Measurements from ENCODE around the gene ARHGAP28.

ARHGAP28 gene

DNA sequence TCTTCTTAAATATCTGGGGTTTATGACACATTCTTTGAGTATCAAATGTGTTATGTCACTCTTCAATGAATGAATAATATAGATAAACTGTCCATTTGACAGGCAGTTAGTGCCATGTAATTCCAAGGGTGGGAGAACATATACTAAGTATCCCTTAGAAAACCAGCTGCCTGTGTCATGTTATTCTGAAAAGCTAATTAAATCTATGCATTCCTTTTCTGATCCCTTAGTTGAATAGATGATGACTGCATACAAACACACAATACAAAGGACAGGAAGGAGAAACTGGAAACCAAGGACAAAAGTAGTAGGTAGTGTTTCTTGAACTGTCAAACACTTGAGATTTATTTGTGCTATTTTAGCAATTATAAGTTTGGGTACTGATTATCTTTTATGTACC lies 8.3 kb downstream of the ARHGAP28 start:
- DNase-seq: no peak
- no peak overlapping the region for H3K27ac Mint-ChIP-seq
- H3K27me3 Mint-ChIP-seq (ENCODE audit: low read depth, poor library complexity): peaks cover 6% of the 10 kb centered on the region
- no peaks in the 10 kb centered on the region for H3K9me3 Mint-ChIP-seq
- peaks cover 19% of the 10 kb centered on the region for H3K36me3 Mint-ChIP-seq (ENCODE audit: low read depth)
- TF ChIP-seq, protein P1, sequence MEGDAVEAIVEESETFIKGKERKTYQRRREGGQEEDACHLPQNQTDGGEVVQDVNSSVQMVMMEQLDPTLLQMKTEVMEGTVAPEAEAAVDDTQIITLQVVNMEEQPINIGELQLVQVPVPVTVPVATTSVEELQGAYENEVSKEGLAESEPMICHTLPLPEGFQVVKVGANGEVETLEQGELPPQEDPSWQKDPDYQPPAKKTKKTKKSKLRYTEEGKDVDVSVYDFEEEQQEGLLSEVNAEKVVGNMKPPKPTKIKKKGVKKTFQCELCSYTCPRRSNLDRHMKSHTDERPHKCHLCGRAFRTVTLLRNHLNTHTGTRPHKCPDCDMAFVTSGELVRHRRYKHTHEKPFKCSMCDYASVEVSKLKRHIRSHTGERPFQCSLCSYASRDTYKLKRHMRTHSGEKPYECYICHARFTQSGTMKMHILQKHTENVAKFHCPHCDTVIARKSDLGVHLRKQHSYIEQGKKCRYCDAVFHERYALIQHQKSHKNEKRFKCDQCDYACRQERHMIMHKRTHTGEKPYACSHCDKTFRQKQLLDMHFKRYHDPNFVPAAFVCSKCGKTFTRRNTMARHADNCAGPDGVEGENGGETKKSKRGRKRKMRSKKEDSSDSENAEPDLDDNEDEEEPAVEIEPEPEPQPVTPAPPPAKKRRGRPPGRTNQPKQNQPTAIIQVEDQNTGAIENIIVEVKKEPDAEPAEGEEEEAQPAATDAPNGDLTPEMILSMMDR (IDR thresholded peaks at IDR 0.05): no peak
- H3K4me3 Mint-ChIP-seq: no peak overlapping the region
- peaks cover 61% of the 10 kb centered on the region for H3K4me1 Mint-ChIP-seq

DNA sequence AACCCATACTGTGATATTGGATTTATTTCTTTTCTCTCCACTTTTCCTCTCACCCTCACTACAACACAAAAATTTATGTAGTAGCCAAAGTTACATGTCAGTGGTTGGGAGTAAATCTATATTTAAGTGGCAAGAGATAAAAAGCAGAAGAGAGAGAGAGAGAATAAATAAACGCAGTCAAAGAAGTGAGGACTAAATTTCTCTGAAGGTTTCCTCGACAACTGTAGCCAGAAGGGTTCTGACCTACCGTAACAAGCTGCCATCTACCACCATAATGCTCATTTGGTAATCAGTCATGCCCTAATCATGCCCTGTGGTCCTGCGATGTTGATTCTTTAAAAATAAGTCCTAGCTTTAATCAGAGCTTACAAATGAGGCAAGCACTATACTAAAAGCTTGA lies 9.1 kb downstream of the ARHGAP28 start:
- TF ChIP-seq, protein P1 (IDR thresholded peaks at IDR 0.05): no peak
- H3K4me1 Mint-ChIP-seq: peaks cover 59% of the 10 kb centered on the region

DNA sequence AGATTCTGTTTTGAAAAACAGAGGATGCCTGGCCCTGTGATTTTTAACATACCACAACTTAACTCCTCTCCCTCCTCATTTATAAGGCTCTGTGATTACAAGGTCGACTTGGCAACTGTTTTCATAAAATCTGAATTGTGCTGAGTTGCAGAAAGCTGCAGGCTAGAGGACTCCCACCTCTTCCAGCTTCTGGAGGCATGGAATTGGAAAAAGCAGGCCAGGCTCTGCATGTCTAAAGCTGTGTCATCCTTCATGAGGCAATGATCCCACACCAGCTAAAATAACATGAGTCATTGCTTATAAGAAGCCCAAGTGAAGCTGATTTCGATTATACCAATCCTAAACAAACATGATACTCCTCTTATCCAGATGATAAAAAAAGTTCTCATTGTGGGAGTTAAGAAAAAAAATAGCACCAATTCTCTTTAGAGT lies 11.7 kb downstream of the ARHGAP28 start:
- Mint-ChIP-seq H3K27ac (peak overlapping the region; percentile 74), H3K9me3 (no peaks in the 10 kb centered on the region), H3K27me3 (ENCODE audit: low read depth, poor library complexity) (no peaks in the 10 kb centered on the region), H3K4me1 (peaks cover 55% of the 10 kb centered on the region), H3K36me3 (ENCODE audit: low read depth) (peaks cover 5% of the 10 kb centered on the region), H3K4me3 (no peak overlapping the region)
- DNase-seq: no peak
- TF ChIP-seq, protein P1 (IDR thresholded peaks at IDR 0.05): no peak

More for the DNA sequence above, 9.1 kb downstream of the ARHGAP28 start:
- Mint-ChIP-seq H3K27ac (peak overlapping the region; percentile 44), H3K27me3 (ENCODE audit: low read depth, poor library complexity) (peaks cover 6% of the 10 kb centered on the region), H3K4me3 (no peak overlapping the region), H3K9me3 (no peaks in the 10 kb centered on the region), H3K36me3 (ENCODE audit: low read depth) (peaks cover 19% of the 10 kb centered on the region)
- DNase-seq: no peak

DNA sequence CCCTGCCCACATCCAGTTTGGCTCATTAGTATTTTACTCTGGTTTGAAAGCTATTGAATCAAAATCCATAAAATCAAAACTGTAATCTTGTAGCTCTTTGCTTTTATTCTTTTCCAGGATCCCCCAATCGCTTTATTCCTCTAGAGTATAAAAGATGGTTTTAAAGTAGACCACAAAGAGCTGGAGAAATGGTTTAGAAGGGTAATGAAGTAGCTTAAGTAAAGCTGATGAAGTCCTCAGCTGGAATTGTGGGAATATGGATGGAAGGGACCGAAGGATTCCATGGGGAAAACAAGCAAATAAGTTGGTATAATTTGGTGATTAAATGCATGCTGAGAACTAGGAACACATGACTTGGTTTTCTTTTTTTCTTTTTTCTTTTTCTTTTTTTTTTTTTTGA lies 12.3 kb downstream of the ARHGAP28 start:
- DNase-seq: no peak
- H3K4me1 Mint-ChIP-seq: peaks cover 55% of the 10 kb centered on the region
- peaks cover 9% of the 10 kb centered on the region for H3K36me3 Mint-ChIP-seq (ENCODE audit: low read depth)
- H3K4me3 Mint-ChIP-seq: no peak overlapping the region
- H3K27ac Mint-ChIP-seq: peak overlapping the region; percentile 15
- H3K27me3 Mint-ChIP-seq (ENCODE audit: low read depth, poor library complexity): no peaks in the 10 kb centered on the region
- TF ChIP-seq, protein P1 (IDR thresholded peaks at IDR 0.05): no peak
- no peaks in the 10 kb centered on the region for H3K9me3 Mint-ChIP-seq

DNA sequence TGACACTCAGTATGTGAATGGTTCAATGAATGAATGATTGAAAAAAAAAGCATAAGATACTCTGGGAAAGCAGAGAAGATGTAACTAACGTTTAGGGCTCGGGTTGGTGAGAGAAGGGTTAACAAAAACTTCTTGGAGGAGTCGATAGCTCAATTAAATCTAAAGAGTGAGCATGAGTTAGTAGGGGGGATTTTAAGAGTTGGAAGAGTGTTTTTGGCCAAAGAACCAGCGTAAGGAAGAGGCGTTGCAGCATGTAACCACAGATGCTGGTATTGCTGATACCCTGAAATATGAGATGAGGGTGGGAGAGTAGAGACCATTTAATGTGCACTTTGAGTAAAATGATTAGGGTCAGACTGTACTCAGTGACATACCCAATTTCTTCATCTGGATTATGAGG lies 14.5 kb downstream of the ARHGAP28 start:
- Mint-ChIP-seq H3K4me1 (peaks cover 47% of the 10 kb centered on the region), H3K4me3 (no peak overlapping the region), H3K36me3 (ENCODE audit: low read depth) (peaks cover 23% of the 10 kb centered on the region), H3K27ac (peak overlapping the region; percentile 4), H3K27me3 (ENCODE audit: low read depth, poor library complexity) (no peaks in the 10 kb centered on the region), H3K9me3 (peaks cover 11% of the 10 kb centered on the region)
- TF ChIP-seq, protein P1 (IDR thresholded peaks at IDR 0.05): no peak
- no peak for DNase-seq

DNA sequence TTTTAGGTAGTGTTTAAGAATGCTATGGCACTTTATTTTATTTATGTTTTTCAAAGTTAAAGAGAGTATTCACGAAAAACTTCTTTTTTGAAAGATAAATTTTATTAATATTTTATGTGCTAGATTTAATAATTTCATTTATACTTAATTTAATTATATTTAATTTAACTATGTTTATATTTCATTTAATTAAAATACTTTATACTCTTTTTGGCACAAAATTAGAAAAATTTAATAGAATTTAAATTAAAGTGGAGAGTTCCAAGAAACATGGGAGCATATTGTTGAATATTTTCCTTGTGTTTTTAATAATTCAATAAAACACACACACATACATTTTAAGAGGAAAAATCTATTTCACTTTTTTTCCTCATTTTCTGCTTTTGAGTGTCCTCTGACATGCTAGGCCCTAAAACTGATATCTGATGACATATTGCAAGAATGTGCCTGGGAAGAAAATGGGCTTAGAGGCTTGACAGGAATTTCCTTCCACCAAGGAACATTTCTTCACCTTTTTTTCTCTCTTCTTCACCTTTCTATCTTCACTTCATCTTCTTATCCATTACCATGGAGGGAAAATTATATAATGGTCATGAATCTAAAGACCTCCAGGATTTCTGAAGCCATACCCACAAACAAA lies 15.4 kb downstream of the ARHGAP28 start:
- no peak overlapping the region for H3K4me3 Mint-ChIP-seq
- H3K27ac Mint-ChIP-seq: no peak overlapping the region
- peaks cover 47% of the 10 kb centered on the region for H3K4me1 Mint-ChIP-seq
- no peaks in the 10 kb centered on the region for H3K27me3 Mint-ChIP-seq (ENCODE audit: low read depth, poor library complexity)
- H3K9me3 Mint-ChIP-seq: peaks cover 19% of the 10 kb centered on the region
- TF ChIP-seq, protein P1 (IDR thresholded peaks at IDR 0.05): no peak
- H3K36me3 Mint-ChIP-seq (ENCODE audit: low read depth): peaks cover 31% of the 10 kb centered on the region
- DNase-seq: no peak
